H7 (cell line): Measurements from ENCODE around the gene CEP43. TPM values are rescaled to one million over a fixed set of nuclear protein-coding genes. Genes with fewer than 3 reads are reported as not detected.

ENCODE experiments used
- DNase-seq: peaks from one replicate; pipeline ENCODE4 v3.0.0; 2012
- H3K27me3 ChIP-seq: 2 replicates; pipeline ENCODE4 v1.6.0; 2011; ENCODE audit warnings: mild to moderate bottlenecking, low read length; ENCODE audit not compliant: control insufficient read depth, insufficient read depth
- H3K36me3 ChIP-seq: replicated peaks from 2 replicates; pipeline ENCODE4 v1.5.1; 2011; ENCODE audit warnings: low read length; ENCODE audit not compliant: control insufficient read depth, insufficient read depth
- H3K4me3 ChIP-seq: 2 replicates; pipeline ENCODE4 v1.5.1; 2011; ENCODE audit warnings: low read depth, mild to moderate bottlenecking, control low read depth, low read length, moderate library complexity; ENCODE audit not compliant: insufficient read depth
- total RNA-seq: library from RNA; depleted of rRNA; stranded (reverse); fragments of >200 nt; shearing (Covaris generic); gene quantifications from 2 replicates; pipeline ENCODE4 v1.2.3, GENCODE V29; 2014

CEP43 gene
- total RNA-seq, 1 experiment from 2014 or later, result 14.8 TPM

- Histone ChIP-seq H3K27me3 (no peaks in the 10 kb centered on the region), H3K4me3 (no peak overlapping the region), H3K36me3 (no peaks in the 10 kb centered on the region; the same call in none of the 2 replicates)
- no peak for DNase-seq
Measured at GRCh38 chr6:166987448-166987847, 11.7 kb upstream of the CEP43 start.

GRCh38 chr6:166987930-166988329, 11.3 kb upstream of the CEP43 start:
- Histone ChIP-seq H3K36me3 (no peaks in the 10 kb centered on the region; the same call in none of the 2 replicates), H3K4me3 (no peak overlapping the region), H3K27me3 (no peaks in the 10 kb centered on the region)
- DNase-seq, result no peak

GRCh38 chr6:166988674-166989201, 10.5 kb upstream of the CEP43 start:
- Histone ChIP-seq H3K36me3 (no peaks in the 10 kb centered on the region; the same call in none of the 2 replicates), H3K27me3 (no peaks in the 10 kb centered on the region), H3K4me3 (no peak overlapping the region)
- peak; percentile 52 for DNase-seq

- Histone ChIP-seq H3K4me3 (no peak overlapping the region), H3K27me3 (no peaks in the 10 kb centered on the region), H3K36me3 (no peaks in the 10 kb centered on the region; the same call in none of the 2 replicates)
- DNase-seq, result no peak
Measured at GRCh38 chr6:166989427-166990032, 9.7 kb upstream of the CEP43 start.

GRCh38 chr6:166996406-166996805, 2.8 kb upstream of the CEP43 start:
- Histone ChIP-seq H3K4me3 (no peak overlapping the region), H3K36me3 (0 out of 2 replicates have a peak, but pooled peaks cover 2% of the 10 kb centered on the region), H3K27me3 (no peaks in the 10 kb centered on the region; the same call in 1 of the 2 replicates)
- DNase-seq, result no peak

GRCh38 chr6:166997348-166997747, 1.8 kb upstream of the CEP43 start:
- Histone ChIP-seq H3K4me3 (no peak overlapping the region), H3K36me3 (peaks cover 5% of the 10 kb centered on the region), H3K27me3 (no peaks in the 10 kb centered on the region; the same call in 1 of the 2 replicates)
- no peak for DNase-seq

GRCh38 chr6:166997768-166998255, 1.4 kb upstream of the CEP43 start:
- H3K36me3 ChIP-seq, result peaks cover 6% of the 10 kb centered on the region
- H3K27me3 ChIP-seq, result no peaks in the 10 kb centered on the region; the same call in 1 of the 2 replicates
- DNase-seq, result peak; percentile 61
- H3K4me3 ChIP-seq, result peak overlapping the region; percentile 87

- H3K27me3 ChIP-seq, result no peaks in the 10 kb centered on the region; the same call in 1 of the 2 replicates
- peak overlapping the region; percentile 87 for H3K4me3 ChIP-seq
- peak; percentile 66 for DNase-seq
- H3K36me3 ChIP-seq, result peaks cover 6% of the 10 kb centered on the region
Measured at GRCh38 chr6:166998256-166999144, 697 bp upstream of the CEP43 start.

- Histone ChIP-seq H3K27me3 (no peaks in the 10 kb centered on the region; the same call in 1 of the 2 replicates), H3K4me3 (peak overlapping the region; percentile 87), H3K36me3 (peaks cover 6% of the 10 kb centered on the region)
- DNase-seq, result no peak
Measured at GRCh38 chr6:166999884-167000253, 672 bp downstream of the CEP43 start.

- DNase-seq, result no peak
- no peak overlapping the region for H3K4me3 ChIP-seq
Measured at GRCh38 chr6:167000759-167001158, 1.6 kb downstream of the CEP43 start.

GRCh38 chr6:167005350-167006159, 6.4 kb downstream of the CEP43 start:
- Histone ChIP-seq H3K27me3 (no peaks in the 10 kb centered on the region), H3K36me3 (peaks cover 19% of the 10 kb centered on the region), H3K4me3 (no peak overlapping the region)
- DNase-seq, result no peak

More at GRCh38 chr6:167000759-167001158, 1.6 kb downstream of the CEP43 start:
- Histone ChIP-seq H3K36me3 (peaks cover 12% of the 10 kb centered on the region), H3K27me3 (no peaks in the 10 kb centered on the region; the same call in 1 of the 2 replicates)

GRCh38 chr6:167007985-167008384, 8.8 kb downstream of the CEP43 start:
- DNase-seq, result no peak
- peaks cover 25% of the 10 kb centered on the region for H3K36me3 ChIP-seq
- no peak overlapping the region for H3K4me3 ChIP-seq
- H3K27me3 ChIP-seq, result no peaks in the 10 kb centered on the region

GRCh38 chr6:167013067-167013466, 13.9 kb downstream of the CEP43 start:
- no peak for DNase-seq
- Histone ChIP-seq H3K4me3 (no peak overlapping the region), H3K27me3 (no peaks in the 10 kb centered on the region), H3K36me3 (peaks cover 18% of the 10 kb centered on the region)

GRCh38 chr6:167013946-167014345, 14.7 kb downstream of the CEP43 start:
- Histone ChIP-seq H3K27me3 (no peaks in the 10 kb centered on the region), H3K36me3 (peaks cover 17% of the 10 kb centered on the region), H3K4me3 (no peak overlapping the region)
- no peak for DNase-seq
